Ureter (tissue), 1 donor: ENCODE results near the gene SURF1. TPM values are rescaled to one million over a fixed set of nuclear protein-coding genes. Genes with fewer than 3 reads are reported as not detected.
"Not testable (repeated sequence)": the region's sequence is repeated elsewhere in the genome, so short reads cannot be mapped to it uniquely, and the experiment has no call there.

ENCODE experiments used
- DNase-seq: peaks from one replicate; pipeline ENCODE4 v3.0.0-alpha.2; 2020; ENCODE audit warnings: low spot score
- total RNA-seq: library from RNA; stranded (reverse); gene quantifications from one replicate; pipeline ENCODE4 v1.2.4, GENCODE V29; 2023
- donor health status: DM: yes; HTN: yes; CAD: no.

SURF1 gene
- total RNA-seq, 1 donor from 2014 or later, result 42.2 TPM

GRCh38 chr9:133344979-133345378, 11.3 kb downstream of the SURF1 start:
- no peak for DNase-seq

- no peak for DNase-seq
These were observed 12.2 kb downstream of the SURF1 start for GRCh38 chr9:133344071-133344470.

GRCh38 chr9:133342570-133342969, 13.7 kb downstream of the SURF1 start:
- no peak for DNase-seq

GRCh38 chr9:133342069-133342406, 14.2 kb downstream of the SURF1 start:
- DNase-seq, result no peak

GRCh38 chr9:133341369-133342068, 14.8 kb downstream of the SURF1 start:
- no peak for DNase-seq

- no peak for DNase-seq
These were observed 15.4 kb downstream of the SURF1 start for GRCh38 chr9:133340916-133341315.

- DNase-seq, result no peak
These were observed 16.0 kb downstream of the SURF1 start for GRCh38 chr9:133340256-133340655.

GRCh38 chr9:133339641-133340040, 16.6 kb downstream of the SURF1 start:
- no peak for DNase-seq

GRCh38 chr9:133335924-133336811, 20.1 kb downstream of the SURF1 start, which contains the start of gene SURF6:
TSS of gene SURF6 (minus strand) at chr9:133336188. CDS start at chr9:133336132, 56 bp downstream.
- DNase-seq, result peak; percentile 93

GRCh38 chr9:133334888-133335287, 21.4 kb downstream of the SURF1 start:
- DNase-seq, result peak; percentile 37

- peak; percentile 66 for DNase-seq
These were observed 22.1 kb downstream of the SURF1 start for GRCh38 chr9:133334161-133334560.

- peak; percentile 42 for DNase-seq
These were observed 22.7 kb downstream of the SURF1 start for GRCh38 chr9:133333566-133333965.

GRCh38 chr9:133333011-133333410, 23.3 kb downstream of the SURF1 start:
- DNase-seq, result peak; percentile 29

GRCh38 chr9:133332381-133332730, 23.9 kb downstream of the SURF1 start:
- DNase-seq, result no peak

GRCh38 chr9:133331641-133332380, 24.5 kb downstream of the SURF1 start:
- DNase-seq, result peak; percentile 40

GRCh38 chr9:133331221-133331620, 25.1 kb downstream of the SURF1 start:
- no peak for DNase-seq

- DNase-seq, result peak; percentile 41
These were observed 26.8 kb downstream of the SURF1 start for GRCh38 chr9:133329306-133330156.

GRCh38 chr9:133327834-133328484, 28.3 kb downstream of the SURF1 start:
- DNase-seq, result peak; percentile 19

- not testable (repeated sequence) for DNase-seq
These were observed 29.3 kb downstream of the SURF1 start for GRCh38 chr9:133327021-133327420.

GRCh38 chr9:133323991-133324703, 32.1 kb downstream of the SURF1 start:
- peak; percentile 22 for DNase-seq
